Activated CD8-positive, alpha-beta memory T cell treated with anti-CD3 and anti-CD28 coated beads for 36 hours (primary cell): ENCODE results near the gene NUP160. TPM values are rescaled to one million over a fixed set of nuclear protein-coding genes. Genes with fewer than 3 reads are reported as not detected.
"Not testable (repeated sequence)": the region's sequence is repeated elsewhere in the genome, so short reads cannot be mapped to it uniquely, and the experiment has no call there.

ENCODE experiments used
- CTCF ChIA-PET: fragments of 350-600 bp; sonication (Branson Sonifier 250); formaldehyde crosslinking; loops from one replicate; lab custom pipeline; 2021; ENCODE audit warnings: antibody characterized with exemption; lab: Charles Lee
- POLR2A ChIA-PET: fragments of 350-600 bp; sonication (Branson Sonifier 250); formaldehyde crosslinking; loops from one replicate; lab custom pipeline; 2021; ENCODE audit warnings: antibody characterized with exemption; lab: Charles Lee
- total RNA-seq, 2 experiments: library from RNA; stranded (reverse); gene quantifications; one replicate each; pipeline ENCODE4 v1.2.3, GENCODE V29; 2021

Gene NUP160
- total RNA-seq, 2 experiments from 2014 or later: 73.4 to 77.7 TPM

DNA sequence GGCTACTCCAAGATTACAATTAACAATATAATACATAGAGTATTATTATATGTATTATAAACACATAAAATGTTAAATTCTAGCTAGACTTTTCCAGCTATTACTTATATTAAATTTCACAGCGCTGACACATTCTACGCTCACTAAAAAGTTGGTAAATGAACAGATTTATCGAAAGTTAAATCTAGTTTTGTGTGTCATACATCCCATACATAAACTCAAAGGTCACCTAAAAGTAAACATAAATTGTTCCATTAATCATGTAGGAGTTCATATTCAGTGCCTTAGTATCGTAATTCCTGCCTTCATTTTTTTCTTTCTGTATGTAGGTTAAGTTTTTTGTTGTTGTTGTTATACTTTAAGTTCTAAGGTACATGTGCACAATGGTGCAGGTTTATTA, 91.9 kb downstream of the NUP160 start:
- CTCF ChIA-PET: interaction anchor here (0.6 to 1.2 kb wide), 2 partner anchors 24 to 223 kb away, joined by 3 read pairs; no protein-coding TSS in a partner anchor
- POLR2A ChIA-PET: no interaction called here

DNA sequence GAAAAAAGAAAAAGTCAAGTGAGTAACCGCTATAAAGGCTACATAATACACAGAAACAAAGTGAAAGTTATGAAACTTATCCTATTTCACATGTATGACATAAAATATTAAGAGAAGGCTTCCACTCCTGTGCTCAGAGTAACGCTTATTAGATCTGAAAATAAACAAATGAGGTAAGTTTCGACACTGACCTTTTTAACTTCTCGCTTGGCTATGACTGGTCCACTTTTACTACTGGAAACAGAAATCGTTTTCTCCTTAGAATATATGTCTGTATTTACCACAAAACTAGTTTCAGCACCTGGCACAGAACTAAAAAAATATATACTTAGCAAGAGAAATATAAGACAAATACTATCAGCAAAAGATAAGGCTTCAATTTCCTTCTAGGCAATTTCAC, 97.4 kb downstream of the NUP160 start:
- CTCF ChIA-PET: no interaction called here
- POLR2A ChIA-PET: no interaction called here

DNA sequence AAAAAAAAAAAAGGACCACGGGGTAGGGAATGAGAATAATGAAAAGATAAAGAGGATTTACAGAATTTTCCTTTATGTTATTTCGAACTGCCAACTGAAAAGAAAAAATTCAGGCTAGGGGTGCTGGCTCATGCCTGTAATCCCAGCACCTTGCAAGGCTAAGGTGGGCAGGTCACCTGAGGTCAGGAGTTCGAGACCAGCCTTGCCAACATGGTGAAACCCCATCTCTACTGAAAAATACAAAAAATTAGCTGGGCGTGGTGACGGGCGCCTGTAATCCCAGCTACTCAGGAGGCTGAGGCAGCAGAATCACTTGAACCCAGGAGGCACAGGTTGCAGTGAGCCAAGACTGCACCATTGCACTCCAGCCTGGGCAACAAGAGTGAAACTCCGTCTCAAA, 105.7 kb downstream of the NUP160 start:
- POLR2A ChIA-PET: interaction anchor here (0.6 to 0.7 kb wide), 2 partner anchors 21 to 32 kb away, joined by 3 to 4 read pairs; no protein-coding TSS in a partner anchor
- CTCF ChIA-PET: not testable (repeated sequence)

DNA sequence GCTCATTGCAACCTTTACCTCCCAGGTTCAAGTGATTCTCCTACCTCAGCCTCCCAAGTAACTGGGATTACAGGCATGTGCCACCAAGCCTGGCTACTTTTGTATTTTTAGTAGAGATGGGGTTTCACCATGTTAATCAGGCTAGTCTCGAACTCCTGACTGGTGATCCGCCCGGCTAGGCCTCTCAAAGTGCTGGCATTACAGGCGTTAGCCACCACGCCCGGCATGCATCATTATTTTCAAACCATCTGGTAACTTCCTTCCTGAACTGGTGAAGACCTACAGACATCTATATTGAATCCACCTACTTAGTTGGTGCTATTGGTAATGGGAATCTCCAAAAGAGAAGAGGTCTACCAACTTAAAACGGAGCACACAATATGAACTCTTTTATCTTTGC, 110.3 kb downstream of the NUP160 start:
- CTCF ChIA-PET: not testable (repeated sequence)
- POLR2A ChIA-PET: interaction anchor here (0.6 kb wide), 1 partner anchor 22 kb away, joined by 3 read pairs; no protein-coding TSS in a partner anchor

DNA sequence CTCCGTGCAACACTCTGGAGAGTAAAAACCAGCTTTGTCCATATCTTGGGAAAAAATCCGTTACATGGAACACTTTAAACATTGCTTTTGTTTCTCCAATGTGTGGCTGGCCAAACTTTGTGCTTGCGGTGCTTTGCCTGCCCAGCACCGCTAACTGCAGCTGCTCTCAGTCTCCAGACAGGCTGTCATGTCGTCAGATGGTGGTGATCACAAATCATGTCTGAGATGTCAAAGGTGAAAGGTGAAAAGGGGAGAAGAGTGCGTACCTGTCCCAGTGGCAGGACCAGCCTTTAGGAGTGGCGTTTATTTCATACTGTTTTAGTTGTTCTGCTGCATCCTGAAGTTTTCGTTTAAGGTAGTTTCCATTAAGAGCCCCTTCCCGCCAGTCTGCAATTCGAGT, 115.9 kb downstream of the NUP160 start:
- POLR2A ChIA-PET: no interaction called here
- CTCF ChIA-PET: interaction anchor here (1.0 kb wide), 1 partner anchor 24 kb away, joined by 3 read pairs; no protein-coding TSS in a partner anchor

DNA sequence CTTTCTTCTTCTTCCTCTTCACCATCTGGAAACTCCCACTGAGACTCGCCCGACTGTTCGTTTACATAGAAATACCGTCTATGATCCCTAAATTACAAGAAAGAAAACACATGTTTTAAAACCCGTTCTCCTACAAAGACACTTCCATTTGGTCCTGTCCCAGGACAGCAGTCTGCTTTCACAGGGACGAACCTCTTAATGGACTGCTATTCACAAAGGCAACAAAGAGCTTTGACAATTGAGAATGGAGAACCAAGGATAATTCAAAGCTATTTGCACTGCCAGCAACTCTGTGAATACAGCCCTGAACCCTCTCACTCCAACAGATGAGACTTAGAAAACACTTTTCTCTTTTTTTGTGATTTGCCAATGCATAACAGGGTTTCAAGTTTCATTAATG, 116.7 kb downstream of the NUP160 start:
- POLR2A ChIA-PET: no interaction called here
- CTCF ChIA-PET: interaction anchor here (1.0 kb wide), 1 partner anchor 25 kb away, joined by 3 read pairs; no protein-coding TSS in a partner anchor

Other genes starting within 250 kb of the NUP160 start
- gene MTCH2, start 205.8 kb downstream of the NUP160 start, total RNA-seq: 100 to 1,000 TPM; 142 to 147 TPM
- gene AGBL2, start 133.0 kb downstream of the NUP160 start, total RNA-seq: 1 to 10 TPM; 2.9 to 3.4 TPM
- gene FNBP4, start 81.0 kb downstream of the NUP160 start, total RNA-seq: 10 to 100 TPM; 95.6 to 98.5 TPM
- 10 to 100 TPM; 26.2 to 28.2 TPM for gene PTPRJ, start 132.2 kb upstream of the NUP160 start, total RNA-seq